ENCODE data around the gene KRTAP10-8. TPM values are rescaled to one million over a fixed set of nuclear protein-coding genes. Genes with fewer than 3 reads are reported as not detected.
"Not testable (repeated sequence)": the region's sequence is repeated elsewhere in the genome, so short reads cannot be mapped to it uniquely, and the experiment has no call there.

KRTAP10-8 gene
- total RNA-seq, 1 donor from 2014 or later, result not detected

DNA sequence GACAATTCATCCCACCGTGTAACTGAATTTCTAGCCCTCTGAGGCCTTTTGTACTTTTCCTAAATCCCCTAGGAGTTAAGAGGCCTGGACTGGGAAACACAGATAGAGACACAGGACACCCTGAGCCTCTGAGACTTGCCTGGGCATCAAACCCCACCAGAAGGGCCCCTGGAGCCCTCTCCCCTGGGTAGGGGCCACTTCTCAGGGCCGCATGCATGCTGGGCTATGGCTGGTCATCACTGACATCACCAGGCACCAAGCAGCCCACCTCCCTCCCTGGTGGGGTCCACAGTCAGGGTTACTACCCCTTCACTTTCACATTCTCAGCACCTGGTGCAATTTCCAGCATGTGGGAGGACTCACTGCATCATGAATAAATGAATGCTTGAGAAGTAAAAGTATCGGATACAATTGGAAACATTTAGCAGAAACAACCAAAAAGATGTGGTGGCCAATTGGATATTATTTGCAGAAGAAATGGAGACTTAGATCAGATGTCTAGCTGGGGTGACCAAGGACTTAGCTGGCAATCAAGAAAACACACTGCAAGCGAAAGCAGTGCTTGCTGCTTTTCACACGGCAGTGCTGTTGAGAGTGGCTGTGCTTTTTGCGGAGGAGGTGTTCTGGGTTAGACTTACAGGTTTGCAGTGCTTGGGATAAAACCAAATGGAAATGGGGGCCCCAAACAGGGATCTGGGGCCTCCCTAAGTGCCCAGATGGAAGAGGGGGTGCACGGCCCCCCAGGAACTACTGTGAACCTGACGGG, 12.4 kb upstream of the KRTAP10-8 start:
- Histone ChIP-seq H3K9me3 (replicated peaks) (peaks cover 10% of the 10 kb centered on the region), H3K4me1 (no peaks in the 10 kb centered on the region), H3K27me3 (ENCODE audit: low read depth) (peaks cover 64% of the 10 kb centered on the region), H3K36me3 (no peaks in the 10 kb centered on the region), H3K4me3 (no peak overlapping the region), H3K27ac (replicated peaks) (no peak overlapping the region)
- intact Hi-C loops (cut with micrococcal nuclease), result no loop called here
- TF ChIP-seq, protein P1, sequence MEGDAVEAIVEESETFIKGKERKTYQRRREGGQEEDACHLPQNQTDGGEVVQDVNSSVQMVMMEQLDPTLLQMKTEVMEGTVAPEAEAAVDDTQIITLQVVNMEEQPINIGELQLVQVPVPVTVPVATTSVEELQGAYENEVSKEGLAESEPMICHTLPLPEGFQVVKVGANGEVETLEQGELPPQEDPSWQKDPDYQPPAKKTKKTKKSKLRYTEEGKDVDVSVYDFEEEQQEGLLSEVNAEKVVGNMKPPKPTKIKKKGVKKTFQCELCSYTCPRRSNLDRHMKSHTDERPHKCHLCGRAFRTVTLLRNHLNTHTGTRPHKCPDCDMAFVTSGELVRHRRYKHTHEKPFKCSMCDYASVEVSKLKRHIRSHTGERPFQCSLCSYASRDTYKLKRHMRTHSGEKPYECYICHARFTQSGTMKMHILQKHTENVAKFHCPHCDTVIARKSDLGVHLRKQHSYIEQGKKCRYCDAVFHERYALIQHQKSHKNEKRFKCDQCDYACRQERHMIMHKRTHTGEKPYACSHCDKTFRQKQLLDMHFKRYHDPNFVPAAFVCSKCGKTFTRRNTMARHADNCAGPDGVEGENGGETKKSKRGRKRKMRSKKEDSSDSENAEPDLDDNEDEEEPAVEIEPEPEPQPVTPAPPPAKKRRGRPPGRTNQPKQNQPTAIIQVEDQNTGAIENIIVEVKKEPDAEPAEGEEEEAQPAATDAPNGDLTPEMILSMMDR (IDR thresholded peaks at IDR 0.05; ENCODE audit: borderline replicate concordance), result no peak
- no peak for DNase-seq

- H3K36me3 ChIP-seq; intact Hi-C loops (cut with micrococcal nuclease); H3K4me1 ChIP-seq; H3K27ac ChIP-seq (replicated peaks); DNase-seq; H3K4me3 ChIP-seq: not testable (repeated sequence)
- peaks cover 10% of the 10 kb centered on the region for H3K9me3 ChIP-seq (replicated peaks)
- H3K27me3 ChIP-seq (ENCODE audit: low read depth), result peaks cover 62% of the 10 kb centered on the region
Observed at GRCh38 chr21:44600118-44600978, 11.5 kb upstream of the KRTAP10-8 start, which contains the start of gene KRTAP10-7. KRTAP10-7 (plus strand) TSS chr21:44600597; CDS start chr21:44600622, 25 bp downstream.

GRCh38 chr21:44601091-44601490, 10.8 kb upstream of the KRTAP10-8 start:
- H3K4me3 ChIP-seq; H3K36me3 ChIP-seq; DNase-seq; H3K4me1 ChIP-seq; H3K27ac ChIP-seq (replicated peaks); intact Hi-C loops (cut with micrococcal nuclease): not testable (repeated sequence)
- Histone ChIP-seq H3K9me3 (replicated peaks) (peaks cover 10% of the 10 kb centered on the region), H3K27me3 (ENCODE audit: low read depth) (peaks cover 59% of the 10 kb centered on the region)

GRCh38 chr21:44601596-44602462, 10.1 kb upstream of the KRTAP10-8 start:
- peaks cover 15% of the 10 kb centered on the region for H3K9me3 ChIP-seq (replicated peaks)
- H3K4me1 ChIP-seq, result no peaks in the 10 kb centered on the region
- no peak overlapping the region for H3K4me3 ChIP-seq
- no peak overlapping the region for H3K27ac ChIP-seq (replicated peaks)
- TF ChIP-seq, protein P1 (IDR thresholded peaks at IDR 0.05; ENCODE audit: borderline replicate concordance), result no peak
- intact Hi-C loops (cut with micrococcal nuclease), result no loop called here
- H3K36me3 ChIP-seq, result no peaks in the 10 kb centered on the region
- H3K27me3 ChIP-seq (ENCODE audit: low read depth), result peaks cover 56% of the 10 kb centered on the region
- no peak for DNase-seq

DNA sequence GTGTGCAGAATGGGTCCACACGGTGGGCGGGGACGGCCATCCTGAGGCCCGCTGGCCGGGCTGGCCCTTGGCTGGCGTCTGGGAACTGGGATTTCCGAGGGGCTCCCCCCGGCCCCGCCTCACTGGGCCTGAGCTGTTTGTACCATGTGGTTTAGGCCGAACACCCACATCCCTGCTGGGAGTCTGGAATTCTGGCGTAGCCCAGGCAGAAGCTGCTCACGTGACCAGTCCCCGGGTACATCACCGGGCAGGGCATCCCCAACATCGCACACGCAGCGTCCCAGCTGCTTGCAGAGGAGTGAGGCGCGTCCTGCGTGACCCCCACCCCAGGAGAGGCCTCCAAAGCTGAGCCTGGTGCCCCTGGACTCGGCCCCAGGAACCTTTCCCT, 9.4 kb upstream of the KRTAP10-8 start:
- H3K4me3 ChIP-seq, result no peak overlapping the region
- H3K27me3 ChIP-seq (ENCODE audit: low read depth), result peaks cover 56% of the 10 kb centered on the region
- no peaks in the 10 kb centered on the region for H3K36me3 ChIP-seq
- H3K9me3 ChIP-seq (replicated peaks), result peaks cover 15% of the 10 kb centered on the region
- H3K4me1 ChIP-seq, result no peaks in the 10 kb centered on the region
- H3K27ac ChIP-seq (replicated peaks), result no peak overlapping the region
- intact Hi-C loops (cut with micrococcal nuclease), result no loop called here
- TF ChIP-seq, protein P1 (IDR thresholded peaks at IDR 0.05; ENCODE audit: borderline replicate concordance), result no peak
- no peak for DNase-seq
